Stimulated activated CD4-positive, alpha-beta T cell treated with anti-CD3 and anti-CD28 coated beads, Interleukin-1b, Interleukin-23, amount 100 ng/mL, for 24 hours (primary cell): Measurements from ENCODE around the gene CAMSAP3.
"Not testable (repeated sequence)": the region's sequence is repeated elsewhere in the genome, so short reads cannot be mapped to it uniquely, and the experiment has no call there.

Experiments used
- DNase-seq, 4 experiments: peaks; one replicate each; pipeline ENCODE4 v3.0.0-alpha.2; 2020; ENCODE audit warnings: low read depth in 4 of 4, low spot score in 1 of 4

Gene CAMSAP3

GRCh38 chr19:7631577-7631976 is 35.9 kb downstream of the CAMSAP3 start:
- DNase-seq, result no peak

GRCh38 chr19:7632340-7633203 is 36.9 kb downstream of the CAMSAP3 start:
- DNase-seq, result no peak

GRCh38 chr19:7633698-7634097 is 38.0 kb downstream of the CAMSAP3 start, which contains the start of gene PCP2:
Gene PCP2, minus strand, starts transcription at chr19:7633719. Its CDS starts 262 bp downstream, at chr19:7633457.
- DNase-seq, result no peak

- no peak for DNase-seq
Observed at GRCh38 chr19:7635670-7636069, 40.0 kb downstream of the CAMSAP3 start.

- DNase-seq, result no peak
Observed at GRCh38 chr19:7636317-7636690, 40.6 kb downstream of the CAMSAP3 start.

- DNase-seq, result peak; percentile 77 to 94 (median 85)
Observed at GRCh38 chr19:7636691-7637373, 41.2 kb downstream of the CAMSAP3 start, which contains the start of gene STXBP2. Gene STXBP2, plus strand, starts transcription at chr19:7637110. Its CDS starts 40 bp downstream, at chr19:7637150.

- no peak for DNase-seq
Observed at GRCh38 chr19:7637374-7638256, 42.0 kb downstream of the CAMSAP3 start.

GRCh38 chr19:7638802-7639465 is 43.3 kb downstream of the CAMSAP3 start:
- no peak for DNase-seq

- no peak for DNase-seq
Observed at GRCh38 chr19:7639863-7640348, 44.2 kb downstream of the CAMSAP3 start.

GRCh38 chr19:7640803-7641202 is 45.1 kb downstream of the CAMSAP3 start:
- DNase-seq, result no peak

GRCh38 chr19:7641290-7642276 is 45.9 kb downstream of the CAMSAP3 start:
- no peak for DNase-seq

GRCh38 chr19:7642295-7643030 is 46.8 kb downstream of the CAMSAP3 start:
- DNase-seq, result no peak

GRCh38 chr19:7643031-7643415 is 47.4 kb downstream of the CAMSAP3 start:
- no peak for DNase-seq

GRCh38 chr19:7643629-7644549 is 48.2 kb downstream of the CAMSAP3 start:
- not testable (repeated sequence) for DNase-seq

GRCh38 chr19:7644550-7644877 is 48.9 kb downstream of the CAMSAP3 start:
- no peak for DNase-seq

- DNase-seq, result no peak
Observed at GRCh38 chr19:7645163-7645562, 49.5 kb downstream of the CAMSAP3 start.

- DNase-seq, result no peak
Observed at GRCh38 chr19:7645656-7646425, 50.2 kb downstream of the CAMSAP3 start.
